GM19395 (cell line): ENCODE results near the gene KIRREL3.

Experiments used
- ATAC-seq: cut with Tn5 transposase; IDR thresholded peaks from one replicate; pipeline ENCODE4 v1.9.1; 2021; ENCODE audit warnings: mild to moderate bottlenecking, moderate library complexity; ENCODE audit not compliant: unreplicated experiment

KIRREL3 gene

DNA sequence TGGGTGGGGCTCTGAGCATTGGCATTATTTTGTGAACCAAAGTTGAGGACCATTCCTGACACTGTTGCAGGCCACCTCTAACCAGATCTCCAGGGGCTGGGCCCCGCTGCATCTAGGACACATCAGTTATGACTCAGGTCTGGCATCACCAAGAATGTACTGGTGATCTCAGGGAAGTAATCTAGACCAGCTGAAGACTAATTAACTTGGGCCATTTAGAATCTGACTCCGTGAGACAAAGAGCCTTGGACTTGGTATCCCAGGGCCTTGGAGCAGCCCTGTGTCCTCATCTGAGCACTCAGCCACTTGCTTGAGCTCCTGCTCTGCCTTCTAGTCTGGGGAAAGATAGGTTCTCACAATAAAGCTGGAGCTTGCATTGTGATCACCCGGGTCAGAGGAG, 200.6 kb downstream of the KIRREL3 start:
- ATAC-seq, result no peak

DNA sequence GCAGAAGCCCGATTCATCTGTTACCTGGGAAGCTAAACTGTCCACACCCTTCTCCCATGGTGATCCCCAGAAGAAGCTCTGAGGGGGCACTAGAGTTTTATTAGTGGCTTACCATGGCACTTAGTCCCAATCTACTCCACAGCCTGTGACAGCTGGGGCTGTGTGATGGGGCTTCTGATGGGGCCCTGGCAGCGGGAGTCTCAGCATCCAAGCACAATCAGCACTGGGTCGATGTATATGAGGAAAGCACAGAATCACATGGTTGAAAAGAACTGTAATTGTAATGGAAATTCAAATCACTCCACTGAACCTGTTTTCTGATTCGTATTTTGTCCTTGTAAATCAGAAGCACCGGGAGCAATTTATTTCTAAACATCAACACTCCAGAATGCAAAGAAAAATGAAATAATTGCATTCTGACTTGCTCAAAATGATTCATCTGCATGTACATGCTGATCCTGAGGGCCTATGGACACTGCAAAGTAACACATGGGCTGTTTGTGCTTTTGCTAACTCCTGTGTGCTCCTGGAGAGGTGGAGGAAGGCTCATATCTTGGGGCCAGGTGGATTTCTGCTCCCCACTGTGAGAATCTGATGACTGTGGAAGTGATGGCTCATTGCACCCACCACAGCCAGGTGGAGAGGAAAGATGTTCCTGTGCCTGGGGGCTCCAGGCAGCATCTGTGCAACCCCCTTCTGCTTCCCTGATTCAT, 203.0 kb downstream of the KIRREL3 start:
- no peak for ATAC-seq

DNA sequence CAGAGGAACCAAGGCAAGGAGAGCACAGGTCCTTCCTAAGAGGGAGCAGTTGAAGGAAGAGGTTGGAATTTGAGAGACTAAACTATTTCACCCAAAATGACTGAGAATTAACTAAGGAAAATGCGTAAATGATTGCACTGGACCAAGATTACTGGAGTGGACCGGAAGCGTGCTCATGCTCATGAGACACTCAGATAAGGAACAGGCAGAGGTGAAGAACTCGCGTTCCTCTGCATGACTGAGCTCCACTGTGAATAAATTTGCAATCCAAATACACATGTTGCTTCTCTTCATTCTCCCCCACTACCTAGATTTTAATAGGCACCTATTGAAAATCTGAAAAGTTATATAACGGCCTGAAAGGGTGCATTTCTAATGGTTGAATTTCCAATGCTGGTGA, 207.0 kb downstream of the KIRREL3 start:
- ATAC-seq, result no peak

GRCh38 chr11:126791991-126792390, 208.6 kb downstream of the KIRREL3 start:
- no peak for ATAC-seq

- ATAC-seq, result no peak
Observed at GRCh38 chr11:126791446-126791845, 209.1 kb downstream of the KIRREL3 start.

GRCh38 chr11:126790550-126791081, 210.0 kb downstream of the KIRREL3 start:
- ATAC-seq, result no peak

- no peak for ATAC-seq
Observed at GRCh38 chr11:126782810-126783209, 217.8 kb downstream of the KIRREL3 start.

GRCh38 chr11:126781942-126782341, 218.6 kb downstream of the KIRREL3 start:
- ATAC-seq, result no peak

DNA sequence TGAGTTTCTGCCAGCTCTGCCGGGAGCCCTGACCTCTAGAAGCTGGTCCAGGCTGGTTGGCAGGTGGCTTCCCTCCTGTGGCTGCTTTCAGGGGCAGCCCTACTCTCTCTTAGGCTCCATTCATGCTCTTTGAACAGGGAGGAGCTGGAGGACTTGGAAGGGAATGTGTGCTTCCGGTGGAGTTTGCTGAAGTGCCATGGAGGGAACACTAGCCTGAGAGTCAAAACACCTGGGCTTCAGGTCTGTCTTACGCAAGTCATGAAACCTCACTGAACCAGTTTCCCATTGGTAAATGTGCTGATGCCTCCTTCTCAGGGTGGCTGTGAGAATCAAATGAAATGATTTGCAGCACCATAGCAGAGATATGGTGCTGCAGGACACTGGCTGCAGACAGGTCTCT, 224.5 kb downstream of the KIRREL3 start:
- ATAC-seq, result no peak

DNA sequence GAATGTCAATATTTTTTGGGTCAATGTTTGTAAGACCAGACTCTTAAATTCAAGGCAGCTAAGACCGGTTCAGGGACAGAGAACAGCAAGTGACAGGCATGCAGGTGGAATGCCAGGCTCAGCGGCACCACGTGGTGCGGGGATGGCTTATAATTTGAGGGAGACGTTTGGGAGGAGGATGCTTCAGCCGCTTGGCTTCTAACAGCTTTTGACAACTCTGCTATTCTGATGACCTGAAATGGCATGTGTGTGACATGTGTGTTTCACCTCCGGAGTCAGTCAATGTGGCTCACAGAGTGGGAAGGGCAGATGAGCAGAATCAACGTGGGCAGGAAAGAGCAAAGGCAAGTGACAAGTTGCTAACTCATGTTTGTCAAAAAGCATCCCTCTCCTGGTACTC, 228.3 kb downstream of the KIRREL3 start:
- ATAC-seq, result no peak

DNA sequence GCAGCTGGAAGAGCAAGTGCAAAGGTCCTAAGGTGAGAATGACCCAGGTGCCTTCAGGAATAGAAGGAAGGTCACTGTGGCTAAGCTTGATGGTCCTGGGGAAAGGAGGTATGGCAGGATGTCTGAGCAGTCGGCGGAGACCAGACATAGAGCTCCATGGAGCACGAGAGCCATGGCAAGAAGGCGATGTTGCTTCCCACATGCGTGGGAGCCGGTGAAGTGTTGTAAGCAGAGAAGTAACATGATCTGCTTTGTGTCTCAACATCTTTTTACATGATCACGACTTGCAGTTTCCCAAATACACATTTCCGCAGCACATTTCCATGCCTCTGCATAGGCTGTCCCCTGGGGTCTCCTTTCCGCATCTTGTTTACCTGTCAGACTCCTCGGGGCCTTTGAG, 231.9 kb downstream of the KIRREL3 start:
- ATAC-seq, result no peak

DNA sequence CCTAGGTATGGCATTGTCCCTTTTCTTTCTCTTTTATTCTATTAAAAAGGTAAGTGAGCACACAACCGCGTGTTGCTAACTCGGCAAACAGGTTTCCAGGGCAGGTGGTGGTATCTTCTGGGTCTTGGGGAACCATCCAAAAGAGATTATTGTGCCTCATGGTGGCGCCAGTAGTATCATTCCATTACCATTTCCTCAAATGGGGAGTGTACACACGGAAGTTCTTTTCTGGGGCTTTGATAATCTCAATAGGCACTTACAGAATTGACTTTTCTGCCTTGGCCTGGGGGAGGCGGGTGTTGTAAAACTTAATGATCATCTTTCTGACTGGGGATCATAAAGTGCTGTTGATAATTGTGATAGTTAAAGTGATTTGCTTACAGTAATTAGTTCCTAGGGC, 234.1 kb downstream of the KIRREL3 start:
- ATAC-seq, result no peak

GRCh38 chr11:126765196-126765595, 235.4 kb downstream of the KIRREL3 start:
- no peak for ATAC-seq

GRCh38 chr11:126764231-126764630, 236.3 kb downstream of the KIRREL3 start:
- ATAC-seq, result no peak

GRCh38 chr11:126756855-126757254, 243.7 kb downstream of the KIRREL3 start:
- no peak for ATAC-seq

GRCh38 chr11:126756421-126756820, 244.1 kb downstream of the KIRREL3 start:
- ATAC-seq, result no peak

DNA sequence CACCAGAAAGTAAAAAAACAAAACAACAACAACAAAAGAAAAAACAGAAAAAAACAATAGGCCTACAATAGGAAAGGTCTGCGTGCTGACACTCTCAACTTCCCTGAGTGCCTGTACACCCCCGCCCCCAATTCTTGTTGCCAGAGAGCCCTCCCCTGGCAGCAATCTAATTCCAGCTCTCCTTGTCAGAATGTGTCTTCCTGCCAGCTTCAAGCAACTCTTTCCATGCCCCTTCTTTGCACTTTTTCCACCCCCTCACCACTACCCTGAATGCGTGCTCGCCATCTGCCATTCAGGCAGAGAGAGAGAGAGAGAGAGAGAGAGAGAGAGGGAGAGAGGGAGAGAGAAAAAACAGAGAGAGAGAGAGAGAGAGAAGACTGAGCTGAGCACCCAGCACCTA, 245.0 kb downstream of the KIRREL3 start:
- ATAC-seq, result no peak

DNA sequence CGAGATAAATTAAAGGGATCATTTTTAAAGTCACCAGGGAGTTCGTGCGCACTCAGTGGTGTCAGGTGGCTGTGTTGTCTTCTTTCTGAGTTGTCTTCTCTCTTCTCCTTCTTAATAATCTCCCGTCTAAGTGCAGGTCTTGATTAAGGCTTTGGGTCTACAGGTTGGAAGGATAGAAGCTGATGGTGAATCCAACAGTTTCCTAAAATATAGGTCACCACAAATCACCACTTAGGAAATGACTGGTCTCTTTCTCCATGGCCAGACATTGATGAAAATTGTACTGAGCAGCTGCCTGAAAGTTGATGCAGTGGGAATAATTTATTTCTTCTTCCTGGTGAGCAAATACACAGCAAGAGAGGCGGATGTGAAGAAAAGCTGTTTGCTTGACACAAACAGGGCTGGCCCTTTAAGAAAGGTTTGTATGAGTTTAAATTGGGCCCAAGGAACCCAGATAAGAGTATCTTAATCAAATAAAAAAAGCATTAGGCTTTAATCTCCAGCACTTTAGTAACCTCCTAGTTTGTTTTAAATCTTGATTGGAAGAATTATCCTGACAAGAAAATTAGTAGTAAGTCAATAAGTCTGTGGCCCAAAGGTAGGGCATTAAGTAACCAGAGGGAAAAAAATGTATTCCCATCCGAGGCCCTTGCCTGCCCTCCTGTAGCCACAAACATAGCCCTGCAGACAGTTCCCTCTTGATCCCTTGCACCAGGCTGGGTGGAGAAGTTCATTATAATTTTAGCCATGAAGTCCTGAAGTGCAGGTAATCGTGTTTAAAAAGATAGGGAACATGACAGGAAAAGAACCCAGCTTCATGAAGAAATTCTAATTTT, 245.8 kb downstream of the KIRREL3 start:
- no peak for ATAC-seq

- no peak for ATAC-seq
Observed at GRCh38 chr11:126753990-126754389, 246.6 kb downstream of the KIRREL3 start.

- ATAC-seq, result no peak
Observed at GRCh38 chr11:126751242-126751641, 249.3 kb downstream of the KIRREL3 start.

- ATAC-seq, result no peak
Observed at GRCh38 chr11:126748793-126749192, 251.8 kb downstream of the KIRREL3 start.
